ENCODE results near the gene NSMCE1.

DNA sequence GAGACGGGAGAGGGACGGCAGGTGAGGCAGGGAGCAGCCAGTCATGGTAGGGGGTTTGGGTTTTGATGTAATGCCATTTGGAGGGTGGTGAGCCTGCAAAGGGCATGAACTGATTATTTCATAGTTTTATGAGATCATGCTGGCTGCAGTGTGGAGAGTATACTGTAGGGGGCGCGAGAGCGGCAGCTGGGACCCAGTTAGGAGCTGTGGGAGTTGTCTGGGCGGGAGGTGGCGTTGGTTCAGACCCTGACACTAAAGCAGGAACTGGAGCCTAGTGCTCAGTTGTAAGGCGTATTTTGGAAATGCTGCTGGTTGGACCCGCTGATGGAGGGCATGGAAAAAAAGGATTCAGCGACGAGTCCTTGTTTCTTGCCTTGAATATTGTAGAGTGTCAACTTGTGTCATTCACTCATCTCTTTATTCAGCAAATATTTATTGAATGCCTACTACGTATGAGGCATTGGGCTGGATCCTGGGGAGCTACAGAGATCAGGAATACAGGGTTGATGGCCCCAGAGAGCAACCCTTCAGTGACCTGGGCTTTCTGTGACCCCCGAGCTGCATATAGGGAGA is 89.0 kb downstream of the NSMCE1 start:
- TF ChIP-seq, protein P1, sequence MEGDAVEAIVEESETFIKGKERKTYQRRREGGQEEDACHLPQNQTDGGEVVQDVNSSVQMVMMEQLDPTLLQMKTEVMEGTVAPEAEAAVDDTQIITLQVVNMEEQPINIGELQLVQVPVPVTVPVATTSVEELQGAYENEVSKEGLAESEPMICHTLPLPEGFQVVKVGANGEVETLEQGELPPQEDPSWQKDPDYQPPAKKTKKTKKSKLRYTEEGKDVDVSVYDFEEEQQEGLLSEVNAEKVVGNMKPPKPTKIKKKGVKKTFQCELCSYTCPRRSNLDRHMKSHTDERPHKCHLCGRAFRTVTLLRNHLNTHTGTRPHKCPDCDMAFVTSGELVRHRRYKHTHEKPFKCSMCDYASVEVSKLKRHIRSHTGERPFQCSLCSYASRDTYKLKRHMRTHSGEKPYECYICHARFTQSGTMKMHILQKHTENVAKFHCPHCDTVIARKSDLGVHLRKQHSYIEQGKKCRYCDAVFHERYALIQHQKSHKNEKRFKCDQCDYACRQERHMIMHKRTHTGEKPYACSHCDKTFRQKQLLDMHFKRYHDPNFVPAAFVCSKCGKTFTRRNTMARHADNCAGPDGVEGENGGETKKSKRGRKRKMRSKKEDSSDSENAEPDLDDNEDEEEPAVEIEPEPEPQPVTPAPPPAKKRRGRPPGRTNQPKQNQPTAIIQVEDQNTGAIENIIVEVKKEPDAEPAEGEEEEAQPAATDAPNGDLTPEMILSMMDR (IDR thresholded peaks at IDR 0.05): peak; percentile 95 to 99 (median 98)
- TF ChIP-seq POLR2A (IDR thresholded peaks at IDR 0.05): no peak
